Stimulated activated CD4-positive, alpha-beta T cell treated with anti-CD3 and anti-CD28 coated beads, Interleukin-1b, Interleukin-23, amount 100 ng/mL, for 24 hours (primary cell): ENCODE data around the gene MGAT4C.

Source experiments
- DNase-seq, 4 experiments: peaks; one replicate each; pipeline ENCODE4 v3.0.0-alpha.2; 2020; ENCODE audit warnings: low read depth in 4 of 4, low spot score in 1 of 4

MGAT4C gene

GRCh38 chr12:85983601-85984000 lies 272.6 kb downstream of the MGAT4C start:
- no peak for DNase-seq

- DNase-seq = no peak
These were observed 276.6 kb downstream of the MGAT4C start for GRCh38 chr12:85979641-85980040.

GRCh38 chr12:85975716-85976115 lies 280.5 kb downstream of the MGAT4C start:
- no peak for DNase-seq

GRCh38 chr12:85971800-85972199 lies 284.4 kb downstream of the MGAT4C start:
- no peak for DNase-seq

GRCh38 chr12:85968606-85969005 lies 287.6 kb downstream of the MGAT4C start:
- no peak for DNase-seq

GRCh38 chr12:85963326-85963725 lies 292.9 kb downstream of the MGAT4C start:
- no peak for DNase-seq

- DNase-seq = no peak
These were observed 300.1 kb downstream of the MGAT4C start for GRCh38 chr12:85956081-85956480.

- DNase-seq = no peak
These were observed 301.1 kb downstream of the MGAT4C start for GRCh38 chr12:85955127-85955526.

GRCh38 chr12:85951823-85952222 lies 304.4 kb downstream of the MGAT4C start:
- DNase-seq = no peak

GRCh38 chr12:85949253-85949652 lies 306.9 kb downstream of the MGAT4C start:
- no peak for DNase-seq

GRCh38 chr12:85948340-85948739 lies 307.9 kb downstream of the MGAT4C start:
- DNase-seq = no peak

- no peak for DNase-seq
These were observed 308.9 kb downstream of the MGAT4C start for GRCh38 chr12:85947286-85947685.

GRCh38 chr12:85946375-85946774 lies 309.8 kb downstream of the MGAT4C start:
- no peak for DNase-seq

- no peak for DNase-seq
These were observed 329.0 kb downstream of the MGAT4C start for GRCh38 chr12:85927166-85927565.

- no peak for DNase-seq
These were observed 332.3 kb downstream of the MGAT4C start for GRCh38 chr12:85923767-85924331.

- DNase-seq = no peak
These were observed 335.8 kb downstream of the MGAT4C start for GRCh38 chr12:85920324-85920947.
